Endometrial microvascular endothelial cells (primary cell): Measurements from ENCODE around the gene MBD3L5. TPM values are rescaled to one million over a fixed set of nuclear protein-coding genes. Genes with fewer than 3 reads are reported as not detected.

Experiments used
- in situ Hi-C: cut with HindIII; loops from 2 replicates; pipeline ENCODE4 v1.10.0; 2017; ENCODE audit warnings: low sequenced_read_pairs, low pct_unique_long_range_greater_than_20kb; ENCODE audit errors: inconsistent ontology term
- total RNA-seq: library from RNA; depleted of rRNA; stranded (reverse); fragments of >200 nt; gene quantifications from one replicate; pipeline ENCODE4 v1.2.3, GENCODE V29; 2015; ENCODE audit errors: inconsistent ontology term

MBD3L5 gene
- total RNA-seq, 1 donor from 2014 or later: not detected

GRCh38 chr19:7078008-7078407 is 47.6 kb downstream of the MBD3L5 start:
- in situ Hi-C loops: no loop called here

Other genes starting within 250 kb of the MBD3L5 start
- gene ADGRE1, start 143.0 kb upstream of the MBD3L5 start, total RNA-seq: not detected
- gene MBD3L2B, start 9.1 kb upstream of the MBD3L5 start, total RNA-seq: not detected
- gene MBD3L4, start 9.6 kb downstream of the MBD3L5 start, total RNA-seq: not detected
- not detected for gene MBD3L2, start 18.7 kb downstream of the MBD3L5 start, total RNA-seq
- gene MBD3L3, start 28.1 kb downstream of the MBD3L5 start, total RNA-seq: not detected
- gene ZNF557, start 39.1 kb downstream of the MBD3L5 start, total RNA-seq: 4.6 TPM